ENCODE data around the gene NTRK2.

Gene NTRK2

GRCh38 chr9:85009251-85009650 lies 339.7 kb downstream of the NTRK2 start:
- DNase-seq (ENCODE audit: low read depth in 2 of 3, low spot score in 1 of 3): no peak

- no peak for DNase-seq (ENCODE audit: low read depth in 2 of 3, low spot score in 1 of 3)
These were observed 344.2 kb downstream of the NTRK2 start for GRCh38 chr9:85013703-85014102.

DNA sequence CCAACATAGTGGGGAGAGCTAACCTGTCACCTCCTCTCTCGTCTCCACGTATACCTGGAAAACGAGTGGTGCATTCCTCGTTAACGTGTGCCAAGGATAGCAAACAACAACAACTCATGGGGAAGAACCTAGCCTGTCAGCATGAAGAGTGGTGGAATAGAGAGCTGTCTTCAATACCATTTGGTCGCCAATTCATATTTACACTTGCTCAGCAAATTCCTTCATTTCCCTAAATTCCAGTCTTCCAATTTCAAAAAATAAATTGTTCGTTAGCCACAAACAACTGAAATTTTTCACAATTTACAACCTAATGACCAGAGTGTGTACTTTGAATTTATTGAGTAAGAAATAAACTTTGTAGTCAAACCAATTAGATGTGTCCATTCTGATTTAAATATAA lies 344.8 kb downstream of the NTRK2 start:
- no peak for DNase-seq (ENCODE audit: low read depth in 2 of 3, low spot score in 1 of 3)

DNA sequence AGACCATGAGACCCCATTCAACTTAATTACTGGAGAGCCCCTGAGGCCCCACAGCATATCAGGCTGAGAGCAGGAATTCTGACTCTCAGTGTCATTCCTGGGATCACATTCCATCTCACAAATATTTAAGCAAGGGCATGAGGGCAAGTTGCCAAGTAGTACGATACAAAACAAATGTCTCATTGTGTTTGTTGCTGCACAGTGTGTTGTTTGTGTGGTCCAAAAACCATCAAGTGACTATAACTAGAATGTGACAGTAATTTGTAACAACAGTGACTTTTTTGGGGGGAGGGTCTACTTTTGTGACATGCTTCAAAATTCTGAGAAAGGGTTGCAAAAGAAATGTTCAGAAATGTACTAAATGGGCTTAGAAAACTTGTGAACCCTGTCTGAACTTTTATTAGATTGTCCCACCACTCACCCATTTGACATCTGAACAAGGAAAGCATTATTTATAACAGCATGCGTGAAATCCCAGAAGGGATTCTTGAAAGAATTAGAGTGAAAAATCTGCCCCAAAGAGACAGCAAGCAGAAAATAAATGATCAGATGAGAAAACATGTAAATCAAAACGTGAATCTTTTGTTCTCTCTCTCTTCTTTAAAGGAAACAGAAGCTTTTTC lies 347.0 kb downstream of the NTRK2 start:
- DNase-seq (ENCODE audit: low read depth in 2 of 3, low spot score in 1 of 3): no peak

GRCh38 chr9:85020791-85021190 lies 351.3 kb downstream of the NTRK2 start:
- DNase-seq (ENCODE audit: low read depth in 2 of 3, low spot score in 1 of 3): no peak

GRCh38 chr9:85021686-85022085 lies 352.2 kb downstream of the NTRK2 start:
- no peak for DNase-seq (ENCODE audit: low read depth in 2 of 3, low spot score in 1 of 3)

DNA sequence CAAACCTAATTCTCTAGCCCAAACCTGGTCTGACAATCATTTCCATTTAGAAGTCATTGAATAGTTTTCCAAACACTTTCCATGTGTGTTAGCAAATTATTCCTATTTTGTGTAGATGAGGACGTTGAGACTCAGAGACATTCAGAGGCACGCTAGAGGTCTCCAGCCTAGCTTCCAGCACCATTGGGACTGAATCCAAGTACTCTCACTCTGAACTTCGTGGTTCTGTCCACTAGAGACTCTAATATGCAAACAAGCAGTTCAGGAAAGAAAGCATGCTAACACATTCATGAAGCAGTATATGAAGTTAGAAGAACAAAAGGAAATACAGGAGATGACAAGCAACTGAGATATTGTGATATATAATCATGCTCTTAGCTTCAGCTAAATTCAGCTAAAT lies 354.8 kb downstream of the NTRK2 start:
- DNase-seq (ENCODE audit: low read depth in 2 of 3, low spot score in 1 of 3): no peak

- DNase-seq (ENCODE audit: low read depth in 2 of 3, low spot score in 1 of 3): no peak
These were observed 356.1 kb downstream of the NTRK2 start for GRCh38 chr9:85025638-85026037.

DNA sequence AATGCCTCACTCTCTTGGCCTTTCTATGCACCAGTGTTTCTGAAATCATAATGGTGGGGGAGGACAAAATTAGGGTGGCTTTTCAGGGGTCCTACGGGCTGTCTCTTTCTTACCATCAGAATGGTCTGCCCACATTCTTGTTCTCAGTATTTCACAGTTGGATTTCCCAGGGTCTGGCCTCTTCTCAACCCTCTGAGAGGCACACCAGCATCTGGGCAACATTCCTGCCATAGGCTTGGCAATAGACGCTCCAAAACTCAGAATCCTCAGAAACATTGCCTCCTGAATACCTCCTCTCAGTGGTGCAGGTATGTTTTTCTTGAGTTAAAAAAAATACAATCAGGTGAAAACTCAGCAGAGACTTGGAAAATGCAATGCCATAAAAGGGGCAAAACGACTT lies 358.3 kb downstream of the NTRK2 start:
- DNase-seq (ENCODE audit: low read depth in 2 of 3, low spot score in 1 of 3): no peak

- DNase-seq (ENCODE audit: low read depth in 2 of 3, low spot score in 1 of 3): no peak
These were observed 360.8 kb downstream of the NTRK2 start for GRCh38 chr9:85030316-85030715.

DNA sequence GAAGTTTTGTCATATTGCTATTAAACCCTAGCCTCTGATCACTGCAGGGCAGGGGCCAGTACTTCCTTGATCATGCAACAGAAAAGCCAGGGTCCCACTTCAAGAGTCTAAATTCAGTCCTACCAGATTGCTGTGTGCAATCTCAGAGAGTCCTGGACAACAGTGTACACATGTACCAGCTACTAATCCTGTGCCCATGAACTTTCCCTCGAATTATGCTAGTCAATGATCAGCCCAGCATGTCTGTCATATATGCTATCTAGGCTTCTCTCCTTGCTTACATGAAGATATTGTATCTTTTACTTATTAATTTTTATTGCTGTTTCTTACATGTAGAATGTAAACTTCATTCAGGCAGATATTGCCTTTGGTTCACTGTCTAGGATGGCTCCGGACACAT lies 367.0 kb downstream of the NTRK2 start:
- DNase-seq (ENCODE audit: low read depth in 2 of 3, low spot score in 1 of 3): no peak

- no peak for DNase-seq (ENCODE audit: low read depth in 2 of 3, low spot score in 1 of 3)
These were observed 368.5 kb downstream of the NTRK2 start for GRCh38 chr9:85038061-85038460.

GRCh38 chr9:85038824-85039608 lies 369.5 kb downstream of the NTRK2 start:
- no peak for DNase-seq (ENCODE audit: low read depth in 2 of 3, low spot score in 1 of 3)

GRCh38 chr9:85040146-85040545 lies 370.6 kb downstream of the NTRK2 start:
- no peak for DNase-seq (ENCODE audit: low read depth in 2 of 3, low spot score in 1 of 3)

DNA sequence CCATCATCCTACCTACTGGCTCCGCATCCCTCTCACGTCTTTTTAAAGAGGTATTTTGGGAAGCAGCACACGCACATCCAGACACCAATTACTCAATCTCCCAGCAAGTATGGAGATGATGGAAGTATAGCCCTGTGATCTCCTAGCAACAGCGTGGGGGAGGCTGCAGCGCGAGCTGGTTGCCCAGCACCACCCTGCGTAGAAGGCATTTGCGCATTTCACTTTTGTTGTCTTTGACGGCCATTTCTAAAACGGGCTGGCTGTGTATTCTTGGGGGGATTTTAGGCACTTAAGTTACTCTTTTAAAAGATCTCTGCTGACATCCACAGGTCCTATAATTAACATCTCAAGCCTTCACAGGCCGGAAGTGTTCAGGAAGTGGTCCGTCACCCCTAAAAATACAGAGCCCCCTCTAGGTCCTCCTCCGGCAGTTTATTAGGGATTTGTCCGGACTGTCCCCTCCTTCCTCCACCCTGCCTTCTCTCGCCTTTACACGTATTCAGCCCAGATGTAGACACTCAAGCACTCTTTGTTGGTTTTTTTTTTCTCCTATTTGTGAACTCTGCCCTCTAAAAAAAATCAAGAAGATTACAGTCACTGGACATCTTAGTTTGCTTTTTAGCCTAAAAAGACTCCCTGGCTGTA lies 371.4 kb downstream of the NTRK2 start:
- DNase-seq (ENCODE audit: low read depth in 2 of 3, low spot score in 1 of 3): no peak

DNA sequence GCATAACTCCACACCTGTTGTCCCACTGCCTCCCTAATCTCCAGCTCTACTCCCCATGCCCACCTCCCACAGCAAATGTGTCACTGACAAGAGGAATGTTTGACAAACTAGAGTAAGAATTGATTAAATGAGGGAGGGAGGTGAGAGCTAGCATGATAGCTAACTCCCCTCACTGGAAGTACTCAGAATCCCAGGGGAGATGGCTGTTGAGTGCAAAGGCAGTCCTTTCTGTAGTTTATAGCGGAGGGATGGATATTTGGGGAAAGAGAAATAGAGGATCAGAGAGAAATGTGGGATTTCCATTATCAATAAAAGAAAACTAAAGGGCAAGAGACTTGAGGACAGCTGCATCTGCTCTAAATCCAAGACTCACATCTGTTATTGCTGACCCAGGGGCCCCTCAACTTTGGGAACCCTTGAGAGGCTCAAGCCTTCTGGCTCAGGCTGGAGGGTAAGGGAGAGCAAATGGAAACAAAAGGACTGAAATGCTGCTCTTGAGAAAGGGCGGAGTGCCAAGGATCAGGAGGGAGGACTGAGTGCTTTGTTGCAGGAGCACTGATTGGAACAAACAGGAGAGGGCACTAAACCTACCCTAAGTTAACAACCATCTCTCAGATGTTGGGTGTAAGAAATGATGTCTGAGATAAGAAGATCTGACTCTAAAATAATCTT lies 372.1 kb downstream of the NTRK2 start:
- DNase-seq (ENCODE audit: low read depth in 2 of 3, low spot score in 1 of 3): no peak

DNA sequence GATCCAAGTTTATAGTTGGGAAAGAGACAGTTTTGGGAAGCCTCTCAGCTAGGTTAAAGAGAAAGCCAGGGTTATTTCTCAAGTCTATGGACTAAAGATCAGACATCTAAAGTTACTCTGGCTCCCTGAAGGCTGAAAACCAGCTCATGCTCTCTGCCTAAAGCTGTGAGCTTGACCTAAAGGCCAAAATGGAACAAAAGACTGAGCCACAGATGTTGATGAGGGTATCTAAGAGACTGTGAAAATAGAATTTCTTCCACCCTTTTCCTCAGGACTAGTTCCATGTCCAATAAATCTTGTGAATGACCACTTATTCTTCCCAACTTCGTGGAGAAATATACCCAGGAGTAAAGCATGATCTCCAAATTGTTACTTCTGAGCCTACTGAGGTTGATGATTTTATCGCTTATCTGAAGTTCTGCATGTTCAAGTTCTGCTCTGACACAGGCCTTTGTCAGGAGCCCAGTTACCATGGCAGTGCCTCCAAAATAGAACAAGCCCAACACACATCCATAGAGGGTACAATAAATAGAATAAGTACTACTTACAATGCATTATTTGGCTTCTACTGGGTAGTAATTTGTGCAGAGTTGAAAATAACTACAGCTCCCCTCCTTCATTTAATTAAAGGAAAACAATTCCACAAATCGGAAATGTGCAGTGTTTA lies 373.6 kb downstream of the NTRK2 start:
- no peak for DNase-seq (ENCODE audit: low read depth in 2 of 3, low spot score in 1 of 3)

- no peak for DNase-seq (ENCODE audit: low read depth in 2 of 3, low spot score in 1 of 3)
These were observed 375.7 kb downstream of the NTRK2 start for GRCh38 chr9:85045271-85045670.

- DNase-seq (ENCODE audit: low read depth in 2 of 3, low spot score in 1 of 3): no peak
These were observed 376.9 kb downstream of the NTRK2 start for GRCh38 chr9:85046475-85046874.

- no peak for DNase-seq (ENCODE audit: low read depth in 2 of 3, low spot score in 1 of 3)
These were observed 383.8 kb downstream of the NTRK2 start for GRCh38 chr9:85053206-85053786.

DNA sequence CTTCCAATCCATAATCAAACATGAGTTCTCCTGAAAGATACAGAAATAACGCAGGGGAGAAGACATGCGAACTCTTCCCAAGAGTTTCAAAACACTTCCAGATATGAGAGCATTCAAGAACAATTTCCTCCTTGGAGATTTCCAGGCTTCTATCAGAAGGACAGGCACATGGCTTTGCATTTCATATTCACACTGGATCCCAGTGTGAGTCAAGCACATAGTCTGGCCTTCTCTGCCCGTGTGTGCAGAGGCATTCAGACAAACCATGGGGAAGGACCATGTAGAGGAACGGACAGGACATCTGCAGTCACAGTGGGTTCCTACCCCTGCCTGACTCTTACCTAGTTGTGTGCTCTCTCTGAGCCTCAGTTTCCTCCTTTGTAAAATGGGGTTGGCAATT lies 384.5 kb downstream of the NTRK2 start:
- DNase-seq (ENCODE audit: low read depth in 2 of 3, low spot score in 1 of 3): no peak

Measured in stimulated activated CD4-positive, alpha-beta T cell treated with anti-CD3 and anti-CD28 coated beads, Interleukin-12 subunit alpha, Interleukin-12 subunit beta, amount 100 ng/mL, for 48 hours (primary cell).